B cell (primary cell): Measurements from ENCODE around the gene NDUFS6.

Experiments used
- CTCF ChIP-seq: fragments of 200-600 bp; IDR thresholded peaks from one replicate; pipeline ENCODE4 v1.8.0; 2022; ENCODE audit warnings: antibody characterized with exemption, mild to moderate bottlenecking
- EZH2 ChIP-seq: IDR thresholded peaks from 2 replicates; pipeline ENCODE4 v1.6.1; 2012; ENCODE audit warnings: borderline replicate concordance, low read depth, mild to moderate bottlenecking, moderate library complexity, low read length; ENCODE audit not compliant: insufficient read depth, poor library complexity, severe bottlenecking

- TF ChIP-seq EZH2, result no peak
- TF ChIP-seq CTCF, result no peak
These were observed 31.3 kb upstream of the NDUFS6 start for GRCh38 chr5:1769752-1770442.
